Left forelimb (tissue), 1 donor: Measurements from ENCODE around the gene TNFRSF8.
"Not testable (repeated sequence)": the region's sequence is repeated elsewhere in the genome, so short reads cannot be mapped to it uniquely, and the experiment has no call there.

ENCODE experiments used
- DNase-seq: peaks from one replicate; pipeline ENCODE4 v3.0.0-alpha.2; 2018; ENCODE audit warnings: low spot score

The TNFRSF8 gene

DNA sequence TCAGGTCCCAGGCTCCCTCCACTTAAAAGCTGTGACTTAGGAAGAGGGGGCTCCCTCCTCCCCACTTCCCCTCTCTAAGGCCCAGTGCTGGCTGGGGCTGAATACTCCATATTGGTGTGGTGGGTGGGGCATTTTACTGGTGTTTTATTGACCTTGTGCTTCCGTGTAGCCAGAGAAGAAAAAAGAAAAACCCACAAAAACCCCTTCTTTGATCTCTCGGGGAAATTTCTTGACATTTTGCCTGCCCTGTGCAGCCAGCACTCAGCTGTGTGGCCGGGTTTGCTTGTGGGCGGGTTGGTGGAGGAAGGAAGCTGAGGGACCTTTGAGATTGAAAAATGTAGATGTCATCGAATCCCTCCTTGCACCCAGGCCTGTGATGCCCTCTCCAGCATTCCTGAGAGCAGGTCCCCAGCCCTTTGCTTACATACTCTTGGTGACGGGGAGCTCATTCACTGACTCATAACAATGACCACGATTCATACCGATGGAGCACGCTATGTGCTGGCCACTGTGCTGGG lies 24.8 kb downstream of the TNFRSF8 start:
- no peak for DNase-seq

DNA sequence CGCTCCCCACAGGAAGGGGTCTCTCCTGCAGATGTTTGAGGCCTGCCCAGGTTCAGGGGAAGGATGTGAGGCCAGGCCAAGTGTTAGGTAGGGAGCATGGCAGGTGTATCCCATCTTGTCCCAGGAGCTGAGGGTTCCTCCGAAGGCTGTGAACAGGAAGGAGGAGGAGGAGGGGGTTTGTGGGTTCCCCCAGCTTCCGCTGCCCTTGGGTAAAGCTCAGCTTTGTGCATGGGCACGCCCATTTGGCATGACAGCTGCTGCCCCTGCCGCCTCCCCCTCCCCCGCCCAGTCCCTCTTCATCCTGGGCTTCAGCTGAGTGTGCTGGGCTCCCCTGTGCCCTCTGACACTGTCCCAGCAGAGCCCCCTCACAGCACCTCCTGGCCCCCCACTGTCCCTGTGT lies 25.5 kb downstream of the TNFRSF8 start:
- DNase-seq = no peak

GRCh38 chr1:12090326-12090725 lies 27.2 kb downstream of the TNFRSF8 start:
- no peak for DNase-seq

GRCh38 chr1:12091191-12091590 lies 28.1 kb downstream of the TNFRSF8 start:
- no peak for DNase-seq

- DNase-seq = no peak
Observed at GRCh38 chr1:12094180-12094579, 31.1 kb downstream of the TNFRSF8 start.

DNA sequence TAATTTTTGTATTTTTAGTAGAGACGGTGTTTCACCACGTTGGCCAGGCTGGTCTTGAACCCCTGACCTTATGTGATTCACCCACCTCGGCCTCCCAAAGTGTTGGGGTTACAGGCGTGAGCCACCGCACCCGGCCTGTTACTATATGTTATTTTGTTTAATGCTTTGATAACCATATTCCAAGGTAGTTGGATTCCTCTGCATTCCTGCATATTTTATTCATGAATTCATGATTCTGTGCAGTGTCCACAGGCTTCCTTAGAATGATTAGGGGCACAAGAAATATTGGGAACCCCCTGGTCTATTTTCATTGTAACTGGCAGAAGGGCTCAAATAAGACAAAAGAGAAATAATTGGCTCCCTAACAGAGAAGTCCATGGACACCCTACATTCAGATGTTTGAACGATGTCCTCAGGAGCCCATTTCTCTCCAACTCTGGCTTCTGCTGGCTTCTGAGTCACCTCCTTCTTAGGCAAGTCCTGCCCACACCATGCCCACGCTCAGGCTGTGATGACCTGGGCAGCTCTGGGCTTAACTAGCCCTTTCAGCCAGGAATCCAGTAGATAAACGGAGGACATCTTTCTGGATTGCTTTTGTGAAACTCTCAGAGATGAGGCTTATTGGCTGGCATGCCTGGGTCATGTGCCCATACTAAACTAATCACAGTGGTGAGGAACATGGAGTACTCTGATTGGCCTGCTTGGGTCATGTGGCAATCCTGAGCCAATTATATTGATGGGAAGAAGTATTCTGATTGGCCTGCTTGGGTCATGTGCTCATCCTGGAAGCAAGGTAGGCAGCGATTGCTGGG lies 32.6 kb downstream of the TNFRSF8 start:
- DNase-seq = no peak

DNA sequence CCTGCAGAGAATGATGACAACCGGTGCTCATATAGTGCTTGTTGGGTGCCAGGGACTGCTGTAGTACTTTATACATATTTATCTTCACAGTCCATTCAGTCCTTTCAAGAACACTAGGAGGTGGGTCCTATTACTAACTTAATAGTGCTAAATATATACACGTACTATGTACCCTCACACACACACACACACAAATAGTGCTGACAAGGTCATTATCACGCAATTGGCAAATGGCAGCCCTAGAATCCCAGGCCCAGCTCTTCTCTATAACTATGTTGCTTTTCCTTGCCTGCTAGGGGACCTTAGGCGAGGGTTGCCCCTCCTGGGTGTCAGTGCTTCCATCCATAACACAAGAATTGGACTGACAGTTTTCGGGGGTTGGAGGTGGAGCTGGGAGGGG lies 33.5 kb downstream of the TNFRSF8 start:
- DNase-seq = no peak

GRCh38 chr1:12097321-12097720 lies 34.2 kb downstream of the TNFRSF8 start:
- no peak for DNase-seq

DNA sequence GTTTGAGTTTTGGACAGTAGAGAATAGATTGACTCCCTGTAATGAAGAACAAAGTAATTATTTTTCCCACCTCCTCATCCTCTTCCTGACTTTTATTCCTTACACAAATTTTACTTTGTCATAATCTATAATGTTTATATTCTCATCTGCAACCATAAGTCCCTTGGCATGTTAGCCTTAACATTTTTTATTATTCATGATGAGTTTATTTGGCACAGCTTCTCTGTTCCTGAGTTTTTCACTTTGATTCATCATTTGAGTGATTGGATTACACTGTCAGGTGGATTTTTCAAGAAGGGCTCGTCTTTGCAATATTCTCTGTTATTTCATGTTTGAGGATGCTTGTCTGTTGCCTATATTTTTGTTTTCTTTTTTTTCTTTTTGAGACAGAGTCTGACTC lies 35.7 kb downstream of the TNFRSF8 start:
- DNase-seq = no peak

DNA sequence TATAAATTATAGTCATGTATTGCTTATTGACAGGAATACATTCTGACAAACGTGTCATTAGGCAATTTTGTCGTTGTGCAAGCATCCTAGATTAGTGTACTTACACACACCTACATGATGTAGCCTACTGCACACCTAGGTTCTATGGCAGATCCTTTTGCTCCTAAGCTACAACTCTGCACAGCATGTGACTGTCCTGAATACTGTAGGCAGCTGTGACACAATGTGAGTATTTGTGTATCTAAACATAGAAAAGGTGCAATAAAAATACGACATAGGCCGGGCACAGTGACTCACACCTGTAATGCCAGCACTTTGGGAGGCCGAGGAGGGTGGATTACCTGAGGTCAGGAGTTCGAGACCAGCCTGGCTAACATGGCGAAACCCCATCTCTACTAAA lies 36.5 kb downstream of the TNFRSF8 start:
- no peak for DNase-seq

DNA sequence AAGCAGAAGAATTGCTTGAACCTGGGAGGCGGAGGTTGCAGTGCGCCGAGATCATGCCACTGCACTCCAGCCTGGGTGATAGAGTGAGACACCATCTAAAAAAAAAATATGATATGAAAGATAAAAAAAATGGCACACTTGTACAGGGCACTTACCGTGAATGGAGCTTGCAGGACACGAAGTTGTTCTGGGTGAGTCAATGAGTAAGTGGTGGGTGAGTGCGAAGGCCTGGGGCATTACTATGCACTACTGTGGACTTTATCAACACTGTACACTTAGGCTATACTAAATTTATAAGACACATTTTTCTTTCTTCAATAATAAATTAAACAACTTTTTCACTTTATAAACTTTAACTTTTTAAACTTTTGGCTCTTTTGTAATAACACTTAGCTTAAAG lies 37.0 kb downstream of the TNFRSF8 start:
- no peak for DNase-seq

DNA sequence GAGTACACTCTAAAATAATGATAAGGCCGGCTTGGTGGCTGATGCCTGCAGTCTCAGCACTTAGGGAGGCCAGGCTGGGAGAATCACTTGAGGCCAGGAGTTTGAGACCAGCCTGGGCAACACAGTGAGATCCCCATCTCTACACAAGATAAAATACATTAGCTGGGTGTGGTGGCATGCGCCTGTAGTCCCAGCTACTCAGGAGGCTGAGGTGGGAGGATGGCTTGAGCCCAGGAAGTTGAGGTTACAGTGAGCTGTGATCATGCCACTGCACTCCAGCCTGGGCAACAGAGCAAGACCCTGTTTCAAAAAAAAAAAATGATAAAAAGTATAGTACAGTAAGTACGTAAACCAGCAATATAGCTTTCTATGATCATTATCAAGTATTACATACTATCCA lies 38.0 kb downstream of the TNFRSF8 start:
- DNase-seq = not testable (repeated sequence)

GRCh38 chr1:12102066-12102465 lies 39.0 kb downstream of the TNFRSF8 start:
- no peak for DNase-seq

GRCh38 chr1:12104417-12104816 lies 41.3 kb downstream of the TNFRSF8 start:
- DNase-seq = no peak

DNA sequence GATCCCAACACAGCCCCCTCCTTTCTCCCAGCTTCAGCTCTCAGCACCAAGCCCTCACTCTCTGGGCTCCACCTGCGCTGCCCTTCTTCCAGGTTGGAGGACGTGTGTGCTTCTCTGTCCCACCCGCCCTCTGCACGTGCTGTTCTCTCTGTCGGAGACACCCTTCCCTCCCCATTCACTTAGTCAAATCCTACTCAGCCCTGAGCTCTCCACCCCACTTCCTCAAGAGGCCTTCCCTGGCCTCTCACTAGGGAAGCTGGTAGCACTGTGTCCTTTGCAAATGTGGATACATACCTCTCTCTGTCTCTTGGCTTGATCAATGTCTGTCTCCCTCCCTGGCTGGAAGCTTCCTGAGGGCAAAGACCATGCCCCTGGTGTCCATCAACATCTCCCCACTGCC lies 43.0 kb downstream of the TNFRSF8 start:
- DNase-seq = no peak

DNA sequence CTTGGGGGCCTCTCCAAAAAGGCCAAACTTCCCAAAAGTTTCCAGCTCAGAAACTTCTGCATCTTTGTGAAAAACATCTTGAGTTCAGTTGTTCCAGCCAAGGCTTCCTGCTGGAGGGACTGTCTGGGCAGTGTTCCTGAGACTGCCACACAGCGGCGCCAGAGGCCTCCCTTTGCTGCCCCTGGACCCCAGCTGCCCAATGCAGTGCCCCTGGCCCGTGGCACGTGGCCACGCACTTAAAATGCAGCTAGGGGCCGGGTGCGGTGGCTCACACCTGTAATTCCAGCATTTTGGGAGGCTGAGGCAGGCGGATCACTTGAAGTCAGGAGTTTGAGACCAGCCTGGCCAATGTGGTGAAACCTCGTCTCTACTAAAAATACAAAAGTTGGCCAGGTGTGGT lies 43.8 kb downstream of the TNFRSF8 start:
- not testable (repeated sequence) for DNase-seq

GRCh38 chr1:12107718-12108117 lies 44.6 kb downstream of the TNFRSF8 start:
- no peak for DNase-seq

GRCh38 chr1:12109901-12110300 lies 46.8 kb downstream of the TNFRSF8 start:
- no peak for DNase-seq

- no peak for DNase-seq
Observed at GRCh38 chr1:12111741-12112140, 48.6 kb downstream of the TNFRSF8 start.

- no peak for DNase-seq
Observed at GRCh38 chr1:12112711-12113161, 49.6 kb downstream of the TNFRSF8 start.

DNA sequence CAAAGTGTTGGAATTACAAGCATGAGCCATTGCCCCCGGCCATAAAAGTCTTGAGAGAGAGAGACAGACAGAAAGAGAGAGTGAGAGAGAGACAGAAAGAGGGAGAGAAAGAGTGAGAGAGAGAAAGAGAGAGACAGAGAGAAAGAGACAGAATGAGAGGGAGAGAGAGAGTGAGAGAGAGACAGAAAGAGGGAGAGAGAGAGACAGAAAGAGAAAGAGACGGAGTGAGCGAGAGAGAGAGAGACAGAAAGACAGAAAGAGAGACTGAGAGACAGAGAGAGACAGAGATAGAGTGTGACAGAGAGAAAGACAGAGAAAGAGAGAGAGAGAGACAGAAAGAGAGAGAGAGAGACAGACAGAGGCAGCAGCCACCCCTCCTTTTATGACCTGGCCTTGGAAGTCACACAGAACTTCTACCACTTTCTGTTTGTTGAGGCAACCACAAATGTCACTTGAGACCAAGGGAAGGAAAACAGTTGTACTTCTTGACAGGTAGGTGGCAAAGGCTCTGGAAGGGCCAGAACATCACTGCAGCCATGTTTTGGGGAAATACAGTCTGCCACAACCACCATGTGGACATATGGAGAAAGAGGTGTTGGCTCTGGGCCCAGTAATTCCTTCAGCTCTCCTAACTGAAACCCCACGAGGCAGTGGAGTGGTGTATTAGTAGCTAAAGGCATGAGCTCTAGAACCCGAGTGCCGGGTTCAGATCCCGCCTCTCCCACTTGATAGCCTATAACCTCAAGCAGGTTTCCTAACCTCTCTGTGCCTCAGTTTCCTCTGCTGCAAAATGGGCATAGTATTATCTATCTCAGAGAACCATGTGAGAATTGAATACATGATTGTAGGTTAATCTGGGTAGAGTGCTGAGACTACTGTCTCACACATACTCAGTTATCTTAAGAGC lies 50.6 kb downstream of the TNFRSF8 start:
- no peak for DNase-seq

- no peak for DNase-seq
Observed at GRCh38 chr1:12114340-12114683, 51.2 kb downstream of the TNFRSF8 start.

- no peak for DNase-seq
Observed at GRCh38 chr1:12114916-12115315, 51.8 kb downstream of the TNFRSF8 start.
